ENCODE measurements around the gene CTF1.

Gene CTF1

GRCh38 chr16:30910427-30911029 is 14.1 kb downstream of the CTF1 start:
- ATAC-seq, result no peak
- DNase-seq, result no peak

GRCh38 chr16:30912794-30913412 is 16.5 kb downstream of the CTF1 start:
- DNase-seq, result no peak
- ATAC-seq, result no peak

GRCh38 chr16:30914830-30915229 is 18.4 kb downstream of the CTF1 start:
- ATAC-seq, result no peak
- DNase-seq, result no peak

- DNase-seq, result no peak
- ATAC-seq, result no peak
Measured at GRCh38 chr16:30918614-30919013, 22.2 kb downstream of the CTF1 start.

GRCh38 chr16:30920891-30921290 is 24.5 kb downstream of the CTF1 start:
- ATAC-seq (no peak), DNase-seq (no peak)

- ATAC-seq, result no peak
Measured at GRCh38 chr16:30921459-30921747, 25.0 kb downstream of the CTF1 start.

GRCh38 chr16:30921748-30922419 is 25.5 kb downstream of the CTF1 start:
- peak; percentile 92 for DNase-seq
- ATAC-seq, result no peak

More at GRCh38 chr16:30921459-30921747, 25.0 kb downstream of the CTF1 start:
- DNase-seq, result no peak

- ATAC-seq, result peak; percentile 87
- peak; percentile 99 for DNase-seq
Measured at GRCh38 chr16:30922420-30922959, 26.1 kb downstream of the CTF1 start.

- DNase-seq (peak; percentile 97), ATAC-seq (peak; percentile 80)
Measured at GRCh38 chr16:30922960-30923535, 26.6 kb downstream of the CTF1 start.

GRCh38 chr16:30923554-30924075 is 27.2 kb downstream of the CTF1 start, which contains the start of gene FBXL19:
TSS of gene FBXL19 (plus strand) at chr16:30923572. CDS start at chr16:30925755, 2,183 bp downstream.
- ATAC-seq (no peak), DNase-seq (no peak)

- DNase-seq (no peak), ATAC-seq (no peak)
Measured at GRCh38 chr16:30924076-30924912, 27.9 kb downstream of the CTF1 start.

- DNase-seq (no peak), ATAC-seq (no peak)
Measured at GRCh38 chr16:30924913-30925631, 28.7 kb downstream of the CTF1 start.

GRCh38 chr16:30925632-30925987 is 29.2 kb downstream of the CTF1 start:
- no peak for DNase-seq
- no peak for ATAC-seq

GRCh38 chr16:30925995-30926811 is 29.8 kb downstream of the CTF1 start:
- DNase-seq (no peak), ATAC-seq (no peak)

- ATAC-seq, result no peak
- no peak for DNase-seq
Measured at GRCh38 chr16:30926937-30927788, 30.7 kb downstream of the CTF1 start.

- DNase-seq (peak; percentile 33), ATAC-seq (peak; percentile 14)
Measured at GRCh38 chr16:30927789-30928378, 31.5 kb downstream of the CTF1 start.

- ATAC-seq (no peak), DNase-seq (no peak)
Measured at GRCh38 chr16:30928390-30928789, 32.0 kb downstream of the CTF1 start.

- ATAC-seq (no peak), DNase-seq (no peak)
Measured at GRCh38 chr16:30929167-30929566, 32.8 kb downstream of the CTF1 start.

- DNase-seq (no peak), ATAC-seq (no peak)
Measured at GRCh38 chr16:30930160-30930571, 33.8 kb downstream of the CTF1 start.
